NCI-H1417 (cell line): Measurements from ENCODE around the gene B3GALNT2.
"Not testable (repeated sequence)": the region's sequence is repeated elsewhere in the genome, so short reads cannot be mapped to it uniquely, and the experiment has no call there.

ENCODE experiments used
- DNase-seq, 3 experiments: peaks; one replicate each; lab custom pipeline; 2025; lab: John Stamatoyannopoulos, UW

The B3GALNT2 gene

DNA sequence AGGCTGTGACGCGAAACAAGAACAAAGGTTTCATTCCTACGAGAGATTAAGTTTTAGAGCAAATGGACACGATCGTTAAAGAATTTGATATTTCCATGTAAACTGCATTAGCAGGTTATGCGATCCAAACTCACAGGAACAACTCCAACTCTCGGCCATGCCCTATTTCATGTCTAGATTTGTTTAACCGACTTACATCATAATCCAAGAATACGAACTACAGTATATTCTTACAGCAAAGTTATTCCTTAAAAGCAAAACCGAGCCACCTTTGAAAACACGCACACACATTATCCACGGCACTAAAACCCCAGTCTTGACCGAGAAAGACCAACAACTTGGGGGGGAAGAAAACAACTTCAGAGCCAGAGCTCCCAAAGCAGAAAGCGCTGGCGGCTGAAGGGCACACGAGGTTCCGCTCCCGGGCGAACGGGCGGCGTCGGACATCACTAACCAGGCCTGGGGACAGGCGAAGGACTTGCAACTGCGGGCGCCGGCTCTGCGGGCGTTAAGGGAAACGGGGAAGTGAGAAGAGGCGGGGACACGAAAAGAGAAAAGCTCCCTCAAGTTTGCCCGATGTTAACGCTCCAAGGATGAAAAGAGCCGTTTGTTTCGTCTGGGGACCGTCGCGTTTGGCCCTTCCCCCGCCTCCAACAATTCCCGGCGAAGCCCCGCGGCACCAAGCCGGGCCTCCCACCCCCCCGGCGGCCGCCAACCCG, 690 bp downstream of the B3GALNT2 start:
- DNase-seq, result peak in 2 of 3 experiments; percentile 85 to 89

- DNase-seq, result peak in 1 of 3 experiments; percentile 55
Observed at GRCh38 chr1:235502601-235503402, 1.4 kb downstream of the B3GALNT2 start.

GRCh38 chr1:235500971-235501540, 3.2 kb downstream of the B3GALNT2 start:
- DNase-seq, result no peak

DNA sequence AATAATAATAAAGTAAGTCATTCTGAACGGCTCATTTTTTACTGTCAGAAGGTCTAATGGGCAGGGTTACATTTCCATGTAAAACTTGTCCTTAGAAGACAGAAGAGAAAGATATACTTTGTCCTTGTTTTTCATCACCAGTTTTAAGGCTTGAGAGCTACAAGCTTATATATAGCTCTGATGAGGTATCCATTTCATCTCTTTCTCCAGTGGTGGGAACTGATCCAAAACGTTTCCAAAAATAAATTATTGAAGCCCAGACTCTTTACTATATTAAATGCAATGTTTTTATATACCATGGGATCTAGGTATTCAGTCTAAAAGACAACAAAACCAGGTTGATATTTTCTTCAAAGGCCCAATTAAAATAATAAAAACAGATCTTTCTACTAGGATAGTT, 8.7 kb downstream of the B3GALNT2 start:
- no peak for DNase-seq

DNA sequence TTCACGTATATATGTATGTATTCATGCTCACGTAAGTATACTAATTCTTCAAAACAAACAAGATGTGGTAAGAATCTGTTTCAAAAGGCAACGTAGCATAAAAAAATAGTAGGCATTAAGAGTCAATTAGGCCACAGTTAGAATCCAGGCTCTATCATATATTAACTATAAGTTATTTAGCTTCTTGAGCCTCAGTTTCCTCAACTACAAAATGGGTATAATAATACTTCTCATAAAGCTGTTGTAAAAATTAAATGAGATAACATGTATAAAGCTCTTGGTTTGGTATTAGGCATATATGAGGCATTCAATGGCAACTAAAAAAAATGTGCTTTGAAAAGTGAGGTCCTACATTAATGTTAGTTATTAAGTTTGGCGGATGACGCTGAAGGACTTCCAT, 9.2 kb downstream of the B3GALNT2 start:
- no peak for DNase-seq

- no peak for DNase-seq
Observed at GRCh38 chr1:235494531-235494930, 9.7 kb downstream of the B3GALNT2 start.

DNA sequence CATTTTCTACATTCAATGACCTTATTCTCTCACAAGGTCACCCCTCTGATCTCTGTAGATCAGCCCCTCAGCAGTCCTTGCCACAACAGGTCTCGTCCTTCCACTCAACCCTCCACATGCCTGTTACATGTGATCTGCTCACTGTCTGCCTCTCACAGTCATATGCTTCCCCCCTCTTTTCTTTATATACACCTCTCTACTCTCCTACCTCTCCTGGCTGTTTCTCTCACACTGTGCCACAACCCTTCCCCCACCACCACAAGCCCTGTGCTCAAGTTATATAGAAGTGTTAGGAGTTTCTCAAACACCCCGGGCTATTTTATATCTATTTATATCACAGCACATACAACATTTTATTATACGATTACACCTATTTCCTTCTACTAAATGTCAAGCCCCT, 12.6 kb downstream of the B3GALNT2 start:
- no peak for DNase-seq

DNA sequence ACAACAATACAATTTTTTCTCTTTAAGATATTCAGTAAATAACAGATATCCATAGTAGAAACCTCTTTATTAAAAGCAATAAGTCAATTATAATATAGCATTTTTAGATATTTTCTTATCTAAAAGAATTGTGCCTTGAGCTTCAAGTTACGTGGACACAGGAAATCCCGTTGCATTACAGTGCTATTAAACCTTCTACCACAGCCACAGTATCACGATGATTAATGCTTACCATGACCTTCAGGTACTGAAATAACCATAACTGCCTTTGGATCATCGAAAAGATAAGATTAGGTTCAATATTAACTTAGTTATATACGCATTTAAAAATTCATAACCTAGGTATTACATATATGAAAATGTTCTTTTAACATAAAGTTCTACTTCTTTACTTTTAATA, 17.9 kb downstream of the B3GALNT2 start:
- no peak for DNase-seq

- no peak for DNase-seq
Observed at GRCh38 chr1:235485558-235485957, 18.7 kb downstream of the B3GALNT2 start.

- no peak for DNase-seq
Observed at GRCh38 chr1:235483090-235483489, 21.2 kb downstream of the B3GALNT2 start.

- no peak for DNase-seq
Observed at GRCh38 chr1:235473806-235474205, 30.4 kb downstream of the B3GALNT2 start.

GRCh38 chr1:235470741-235471439, 33.4 kb downstream of the B3GALNT2 start:
- DNase-seq, result no peak

GRCh38 chr1:235469897-235470296, 34.4 kb downstream of the B3GALNT2 start:
- not testable (repeated sequence) for DNase-seq

DNA sequence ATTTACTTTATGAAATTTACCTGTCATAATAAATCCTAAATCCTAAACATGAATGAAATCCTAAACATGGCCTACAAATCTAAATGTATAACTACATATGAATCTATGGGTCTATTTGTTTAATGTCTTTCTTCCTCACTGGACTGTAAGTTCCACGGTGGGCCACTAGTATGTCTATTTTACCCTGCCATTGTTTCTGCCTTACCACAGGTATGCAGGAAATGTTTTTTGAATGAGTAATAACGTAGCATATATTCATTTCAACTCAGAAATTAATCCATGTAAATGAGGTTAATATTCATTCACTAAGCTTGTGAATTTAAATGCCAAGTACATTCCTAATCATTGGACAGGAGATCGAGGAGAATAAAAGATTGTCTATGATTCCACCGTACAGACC, 35.3 kb downstream of the B3GALNT2 start:
- DNase-seq, result no peak

- DNase-seq, result no peak
Observed at GRCh38 chr1:235468004-235468403, 36.2 kb downstream of the B3GALNT2 start.

GRCh38 chr1:235465066-235465465, 39.2 kb downstream of the B3GALNT2 start:
- DNase-seq, result no peak

GRCh38 chr1:235462832-235463231, 41.4 kb downstream of the B3GALNT2 start:
- not testable (repeated sequence) for DNase-seq

GRCh38 chr1:235461954-235462353, 42.3 kb downstream of the B3GALNT2 start:
- no peak for DNase-seq

GRCh38 chr1:235460770-235461169, 43.5 kb downstream of the B3GALNT2 start:
- DNase-seq, result no peak

DNA sequence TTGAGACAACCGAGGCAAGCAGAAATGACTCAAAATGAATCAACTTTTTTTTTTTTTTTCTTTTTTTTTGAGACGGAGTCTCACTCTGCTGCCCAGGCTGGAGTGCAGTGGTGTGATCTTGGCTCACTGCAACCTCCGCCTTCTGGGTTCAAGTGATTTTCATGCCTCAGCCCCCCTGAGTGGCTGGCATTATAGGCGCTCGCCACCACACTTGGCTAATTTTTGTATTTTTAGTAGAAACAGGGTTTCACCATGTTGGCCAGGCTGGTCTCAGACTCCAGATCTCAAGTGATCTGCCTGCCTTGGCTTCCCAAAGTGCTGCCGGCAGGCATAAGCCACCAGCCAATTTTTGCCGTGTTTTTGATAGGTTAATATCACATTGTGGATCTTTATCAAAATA, 46.4 kb downstream of the B3GALNT2 start:
- not testable (repeated sequence) for DNase-seq

DNA sequence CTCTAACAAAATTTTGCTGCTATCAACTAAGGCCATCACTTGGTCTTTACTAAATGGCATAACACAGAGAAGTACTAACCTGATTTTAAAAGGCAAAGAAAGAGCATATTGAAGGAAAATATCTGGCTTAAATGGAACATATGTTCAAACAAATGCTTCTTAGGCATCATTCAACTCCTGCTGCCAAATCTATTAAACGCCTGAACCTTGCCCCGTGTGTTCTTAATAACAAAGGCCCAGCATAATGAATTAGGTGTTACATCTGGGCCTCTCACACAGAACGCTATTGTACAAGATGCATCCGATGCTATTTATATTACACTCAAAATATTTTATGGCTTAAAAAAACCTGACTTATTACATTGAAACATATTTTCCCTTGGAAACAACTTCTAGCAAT, 48.4 kb downstream of the B3GALNT2 start:
- peak in 1 of 3 experiments; percentile 43 for DNase-seq

GRCh38 chr1:235455097-235455496, 49.2 kb downstream of the B3GALNT2 start:
- no peak for DNase-seq
